OCI-LY1 (cell line): ENCODE results near the gene ZNF552.

Experiments
- H2AFZ ChIP-seq: fragments of 200-600 bp; sonication (generic), shearing (Covaris generic); 2 replicates; pipeline ENCODE4 v1.6.0; 2014; ENCODE audit warnings: antibody characterized with exemption, mild to moderate bottlenecking, low read length
- H3F3A ChIP-seq: fragments of 200-600 bp; sonication (generic), shearing (Covaris generic); 2 replicates; pipeline ENCODE4 v1.6.0; 2014; ENCODE audit warnings: mild to moderate bottlenecking, antibody characterized with exemption, low read length, moderate library complexity; ENCODE audit not compliant: insufficient read depth
- H3K27ac ChIP-seq: fragments of 200-600 bp; sonication (generic); 2 replicates; pipeline ENCODE4 v1.5.1; 2014; ENCODE audit warnings: low read length, mixed run types, mild to moderate bottlenecking, low read depth; ENCODE audit not compliant: poor library complexity, severe bottlenecking
- H3K27me3 ChIP-seq: fragments of 200-600 bp; sonication (generic); 2 replicates; pipeline ENCODE4 v1.6.0; 2014; ENCODE audit warnings: antibody characterized with exemption, mild to moderate bottlenecking, low read length, moderate library complexity; ENCODE audit not compliant: insufficient read depth
- H3K36me3 ChIP-seq: fragments of 200-600 bp; sonication (generic); 2 replicates; pipeline ENCODE4 v1.6.1; 2014; ENCODE audit warnings: mild to moderate bottlenecking, antibody characterized with exemption, low read length, moderate library complexity, mixed read lengths; ENCODE audit not compliant: insufficient read depth
- H3K4me1 ChIP-seq: fragments of 200-600 bp; sonication (generic); 2 replicates; pipeline ENCODE4 v1.5.1; 2014; ENCODE audit warnings: mild to moderate bottlenecking, low read length, moderate library complexity; ENCODE audit not compliant: insufficient read depth, severe bottlenecking
- H3K4me2 ChIP-seq: fragments of 200-600 bp; sonication (generic), shearing (Covaris generic); 2 replicates; pipeline ENCODE4 v1.6.1; 2014; ENCODE audit warnings: low read length
- H3K4me3 ChIP-seq: fragments of 200-600 bp; sonication (generic); 2 replicates; pipeline ENCODE4 v1.5.1; 2014; ENCODE audit warnings: low read length, low read depth, mild to moderate bottlenecking, mixed read lengths; ENCODE audit not compliant: poor library complexity, severe bottlenecking
- H3K79me2 ChIP-seq: fragments of 200-600 bp; shearing (Covaris generic); 2 replicates; pipeline ENCODE4 v1.6.1; 2016; ENCODE audit warnings: mixed run types, low read length, mixed read lengths; ENCODE audit not compliant: insufficient read depth
- H3K9ac ChIP-seq: fragments of 200-600 bp; sonication (generic), shearing (Covaris generic); 2 replicates; pipeline ENCODE4 v1.6.1; 2014; ENCODE audit warnings: mild to moderate bottlenecking, low read length, mixed read lengths
- H3K9me2 ChIP-seq: fragments of 200-600 bp; sonication (generic), shearing (Covaris generic); 2 replicates; pipeline ENCODE4 v1.6.1; 2014; ENCODE audit warnings: low read depth, mild to moderate bottlenecking, low read length, mixed read lengths
- H3K9me3 ChIP-seq: fragments of 200-600 bp; shearing (Covaris generic); 2 replicates; pipeline ENCODE4 v1.6.1; 2014; ENCODE audit warnings: low read length, mixed read lengths
- H4K20me1 ChIP-seq: fragments of 200-600 bp; sonication (generic), shearing (Covaris generic); 2 replicates; pipeline ENCODE4 v1.6.0; 2016; ENCODE audit warnings: mild to moderate bottlenecking, low read length; ENCODE audit not compliant: insufficient read depth
- EZH2 ChIP-seq: fragments of 200-600 bp; sonication (generic), shearing (Covaris generic); IDR thresholded peaks from 2 replicates; pipeline ENCODE4 v1.8.0; 2017; ENCODE audit warnings: borderline replicate concordance, mixed run types, mild to moderate bottlenecking, antibody characterized with exemption, low read length, moderate library complexity, mixed read lengths
- TF ChIP-seq, protein P1 (sequence below): fragments of 200-600 bp; sonication (generic), shearing (Covaris generic); IDR thresholded peaks from 2 replicates; pipeline ENCODE4 v1.5.1; 2017; ENCODE audit warnings: mild to moderate bottlenecking, antibody characterized with exemption, low read length, moderate library complexity, mixed read lengths

ZNF552 gene

DNA sequence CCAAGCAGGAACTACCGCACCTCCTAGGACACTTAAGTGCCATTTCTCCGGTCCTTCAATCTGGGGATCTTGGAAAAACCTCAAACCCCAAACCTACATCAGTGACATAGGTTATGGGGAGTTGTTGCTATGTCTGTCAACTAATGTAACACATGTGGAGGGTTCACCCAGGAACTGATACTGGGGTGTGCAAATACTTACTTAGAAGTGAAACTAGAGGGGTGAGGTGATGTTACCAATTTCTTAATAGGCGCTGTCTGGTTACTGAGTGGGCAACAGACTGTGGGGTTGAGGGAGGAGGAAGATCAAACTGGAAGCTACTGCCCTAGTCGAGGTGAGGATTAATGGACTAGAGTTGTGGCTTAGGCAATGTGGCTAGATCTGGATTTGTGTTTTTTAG, 43.3 kb downstream of the ZNF552 start:
- Histone ChIP-seq H3K4me3 (no peak overlapping the region), H3K79me2 (peaks cover 52% of the 10 kb centered on the region)

DNA sequence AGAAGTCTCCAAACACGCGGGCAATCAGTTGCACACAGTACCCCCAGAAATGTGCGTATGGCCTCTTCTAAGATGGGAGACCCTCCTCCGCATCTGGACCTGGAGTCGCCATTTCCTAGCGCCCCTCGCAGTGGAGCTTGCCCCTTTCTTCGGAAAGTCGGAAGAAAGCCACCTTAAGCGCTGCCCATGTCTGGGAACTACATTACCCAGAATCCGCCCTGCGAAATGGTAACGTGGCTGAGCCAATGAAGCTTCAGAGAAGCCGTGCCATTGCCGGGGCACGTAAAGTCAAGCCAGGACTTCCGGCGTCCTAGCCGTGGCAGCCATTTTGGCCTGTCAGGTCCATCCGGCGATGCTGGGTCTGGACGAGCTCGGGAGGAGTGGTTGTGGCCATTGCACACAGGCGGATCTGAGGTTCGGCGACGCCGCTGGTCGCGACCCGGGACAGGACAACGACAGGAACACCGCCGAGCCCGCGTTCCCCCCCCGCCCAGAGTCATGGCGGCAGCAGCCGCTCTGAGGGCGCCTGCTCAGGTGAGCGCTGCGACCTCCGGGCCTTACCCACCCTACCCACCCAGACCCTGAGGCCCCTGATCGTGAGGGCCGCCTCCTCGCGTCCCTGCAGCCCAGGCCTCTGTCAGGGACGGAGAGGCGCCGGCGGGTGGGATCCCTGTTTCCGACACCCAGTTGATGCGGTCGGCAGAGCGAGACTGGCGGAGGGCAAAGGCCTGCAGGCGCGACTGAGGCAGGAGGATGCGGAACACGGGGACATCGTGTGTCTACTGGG, 45.2 kb downstream of the ZNF552 start, which contains the start of gene ZNF586:
Gene ZNF586 (plus strand): TSS at position 332 of the 787 bp plus-strand sequence. CDS start 167 bp downstream, at position 499.
- Histone ChIP-seq H4K20me1 (no peaks in the 10 kb centered on the region), H2AFZ (peak within 1 kb of the TSS; percentile 60)

More for the DNA sequence above, 43.3 kb downstream of the ZNF552 start:
- no peak overlapping the region for H2AFZ ChIP-seq
- peaks cover 26% of the 10 kb centered on the region for H3K9me3 ChIP-seq
- H3K9me2 ChIP-seq, result no peaks in the 10 kb centered on the region
- H3K4me2 ChIP-seq, result peak overlapping the region; percentile 11; the same call in 1 of the 2 replicates
- H3F3A ChIP-seq, result no peaks in the 10 kb centered on the region
- H4K20me1 ChIP-seq, result no peaks in the 10 kb centered on the region
- H3K27me3 ChIP-seq, result no peaks in the 10 kb centered on the region
- no peak overlapping the region for H3K9ac ChIP-seq
- no peak overlapping the region for H3K27ac ChIP-seq
- H3K4me1 ChIP-seq, result peaks cover 15% of the 10 kb centered on the region
- TF ChIP-seq EZH2, result no peak
- TF ChIP-seq, protein P1, sequence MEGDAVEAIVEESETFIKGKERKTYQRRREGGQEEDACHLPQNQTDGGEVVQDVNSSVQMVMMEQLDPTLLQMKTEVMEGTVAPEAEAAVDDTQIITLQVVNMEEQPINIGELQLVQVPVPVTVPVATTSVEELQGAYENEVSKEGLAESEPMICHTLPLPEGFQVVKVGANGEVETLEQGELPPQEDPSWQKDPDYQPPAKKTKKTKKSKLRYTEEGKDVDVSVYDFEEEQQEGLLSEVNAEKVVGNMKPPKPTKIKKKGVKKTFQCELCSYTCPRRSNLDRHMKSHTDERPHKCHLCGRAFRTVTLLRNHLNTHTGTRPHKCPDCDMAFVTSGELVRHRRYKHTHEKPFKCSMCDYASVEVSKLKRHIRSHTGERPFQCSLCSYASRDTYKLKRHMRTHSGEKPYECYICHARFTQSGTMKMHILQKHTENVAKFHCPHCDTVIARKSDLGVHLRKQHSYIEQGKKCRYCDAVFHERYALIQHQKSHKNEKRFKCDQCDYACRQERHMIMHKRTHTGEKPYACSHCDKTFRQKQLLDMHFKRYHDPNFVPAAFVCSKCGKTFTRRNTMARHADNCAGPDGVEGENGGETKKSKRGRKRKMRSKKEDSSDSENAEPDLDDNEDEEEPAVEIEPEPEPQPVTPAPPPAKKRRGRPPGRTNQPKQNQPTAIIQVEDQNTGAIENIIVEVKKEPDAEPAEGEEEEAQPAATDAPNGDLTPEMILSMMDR, result no peak
- H3K36me3 ChIP-seq, result peaks cover 61% of the 10 kb centered on the region

DNA sequence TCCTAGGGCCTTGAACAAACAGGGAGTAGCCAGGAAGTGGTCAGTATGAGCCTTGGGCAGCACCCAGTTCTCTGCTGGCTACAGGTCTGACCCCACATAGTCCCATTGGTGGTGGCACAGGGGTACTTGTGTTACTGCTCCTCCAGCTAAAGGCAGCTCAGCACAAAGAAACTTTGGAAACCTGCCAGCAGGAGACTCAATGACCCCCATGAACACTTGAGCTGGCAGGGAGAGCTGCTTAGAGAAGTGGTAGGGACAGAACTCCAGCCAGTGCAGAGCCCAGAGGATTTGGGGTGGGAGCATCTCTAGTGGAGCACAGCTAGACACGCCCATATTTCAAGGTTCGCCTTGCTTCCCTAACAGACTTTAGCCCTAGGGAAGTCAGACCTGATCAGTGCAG, 55.6 kb downstream of the ZNF552 start:
- Histone ChIP-seq H3K27me3 (no peaks in the 10 kb centered on the region), H3K9me3 (peaks cover 15% of the 10 kb centered on the region), H2AFZ (no peak overlapping the region), H3F3A (no peaks in the 10 kb centered on the region), H3K4me3 (no peak overlapping the region), H3K27ac (no peak overlapping the region), H3K4me1 (no peaks in the 10 kb centered on the region), H3K9ac (no peak overlapping the region), H3K9me2 (no peaks in the 10 kb centered on the region), H3K36me3 (peaks cover 82% of the 10 kb centered on the region), H4K20me1 (no peaks in the 10 kb centered on the region), H3K79me2 (no peaks in the 10 kb centered on the region), H3K4me2 (no peak overlapping the region)
- TF ChIP-seq, protein P1, result no peak
- TF ChIP-seq EZH2, result no peak

More for the DNA sequence above, 45.2 kb downstream of the ZNF552 start, which contains the start of gene ZNF586:
- peak within 1 kb of the TSS; percentile 94 for H3K4me2 ChIP-seq
- H3K4me3 ChIP-seq, result peak within 1 kb of the TSS; percentile 70
- no peaks in the 10 kb centered on the region for H3F3A ChIP-seq
- H3K4me1 ChIP-seq, result peaks cover 15% of the 10 kb centered on the region
- no peaks in the 10 kb centered on the region for H3K27me3 ChIP-seq
- TF ChIP-seq, protein P1, result no peak
- no peak for TF ChIP-seq EZH2
- peak within 1 kb of the TSS; percentile 69 for H3K9ac ChIP-seq
- H3K9me3 ChIP-seq, result peaks cover 17% of the 10 kb centered on the region
- H3K79me2 ChIP-seq, result peaks cover 42% of the 10 kb centered on the region
- peaks cover 42% of the 10 kb centered on the region for H3K36me3 ChIP-seq
- H3K9me2 ChIP-seq, result no peaks in the 10 kb centered on the region
- H3K27ac ChIP-seq, result no peak within 1 kb of the TSS
